ENCODE data around the gene TOMM6.

Gene TOMM6

GRCh38 chr6:41767112-41767833 is 20.2 kb upstream of the TOMM6 start:
- peak; percentile 82 for DNase-seq (ENCODE audit: low read depth)
- no peak overlapping the region for H3K4me3 ChIP-seq (ENCODE audit: low read length)
- TF ChIP-seq CTCF (conservative IDR thresholded peaks at IDR 0.05; ENCODE audit: low read length), result no peak

GRCh38 chr6:41768545-41769308 is 18.8 kb upstream of the TOMM6 start:
- TF ChIP-seq CTCF (conservative IDR thresholded peaks at IDR 0.05; ENCODE audit: low read length), result no peak
- no peak overlapping the region for H3K4me3 ChIP-seq (ENCODE audit: low read length)
- DNase-seq (ENCODE audit: low read depth), result no peak

- no peak for TF ChIP-seq CTCF (conservative IDR thresholded peaks at IDR 0.05; ENCODE audit: low read length)
- no peak overlapping the region for H3K4me3 ChIP-seq (ENCODE audit: low read length)
- no peak for DNase-seq (ENCODE audit: low read depth)
Observed at GRCh38 chr6:41769376-41769775, 18.1 kb upstream of the TOMM6 start.

- DNase-seq (ENCODE audit: low read depth), result no peak
- TF ChIP-seq CTCF (conservative IDR thresholded peaks at IDR 0.05; ENCODE audit: low read length), result no peak
- H3K4me3 ChIP-seq (ENCODE audit: low read length), result no peak overlapping the region
Observed at GRCh38 chr6:41770381-41771057, 17.0 kb upstream of the TOMM6 start.

GRCh38 chr6:41771058-41771983 is 16.2 kb upstream of the TOMM6 start:
- no peak for TF ChIP-seq CTCF (conservative IDR thresholded peaks at IDR 0.05; ENCODE audit: low read length)
- H3K4me3 ChIP-seq (ENCODE audit: low read length), result no peak overlapping the region
- DNase-seq (ENCODE audit: low read depth), result no peak

- no peak for TF ChIP-seq CTCF (conservative IDR thresholded peaks at IDR 0.05; ENCODE audit: low read length)
- no peak for DNase-seq (ENCODE audit: low read depth)
- H3K4me3 ChIP-seq (ENCODE audit: low read length), result no peak overlapping the region
Observed at GRCh38 chr6:41774841-41775240, 12.7 kb upstream of the TOMM6 start.
